ENCODE measurements around the gene CAMK2N1.
"Not testable (repeated sequence)": the region's sequence is repeated elsewhere in the genome, so short reads cannot be mapped to it uniquely, and the experiment has no call there.

The CAMK2N1 gene

GRCh38 chr1:20507248-20507563, 21.2 kb upstream of the CAMK2N1 start:
- peak overlapping the region; percentile 97 for H3K4me3 ChIP-seq (ENCODE audit: low read length)
- no peak for DNase-seq (ENCODE audit: low read depth)
- no peak for TF ChIP-seq CTCF (conservative IDR thresholded peaks at IDR 0.05; ENCODE audit: low read depth, low read length)

- no peak for DNase-seq (ENCODE audit: low read depth)
- no peak for TF ChIP-seq CTCF (conservative IDR thresholded peaks at IDR 0.05; ENCODE audit: low read depth, low read length)
- no peak overlapping the region for H3K4me3 ChIP-seq (ENCODE audit: low read length)
Measured at GRCh38 chr1:20505488-20505887, 19.5 kb upstream of the CAMK2N1 start.

- no peak overlapping the region for H3K4me3 ChIP-seq (ENCODE audit: low read length)
- DNase-seq (ENCODE audit: low read depth): no peak
- no peak for TF ChIP-seq CTCF (conservative IDR thresholded peaks at IDR 0.05; ENCODE audit: low read depth, low read length)
Measured at GRCh38 chr1:20500716-20501115, 14.7 kb upstream of the CAMK2N1 start.

GRCh38 chr1:20499718-20500117, 13.7 kb upstream of the CAMK2N1 start:
- DNase-seq (ENCODE audit: low read depth): no peak
- no peak overlapping the region for H3K4me3 ChIP-seq (ENCODE audit: low read length)
- no peak for TF ChIP-seq CTCF (conservative IDR thresholded peaks at IDR 0.05; ENCODE audit: low read depth, low read length)

GRCh38 chr1:20499105-20499504, 13.1 kb upstream of the CAMK2N1 start:
- DNase-seq (ENCODE audit: low read depth): no peak
- no peak for TF ChIP-seq CTCF (conservative IDR thresholded peaks at IDR 0.05; ENCODE audit: low read depth, low read length)
- no peak overlapping the region for H3K4me3 ChIP-seq (ENCODE audit: low read length)

GRCh38 chr1:20498116-20498515, 12.1 kb upstream of the CAMK2N1 start:
- no peak for TF ChIP-seq CTCF (conservative IDR thresholded peaks at IDR 0.05; ENCODE audit: low read depth, low read length)
- H3K4me3 ChIP-seq (ENCODE audit: low read length): no peak overlapping the region
- DNase-seq (ENCODE audit: low read depth): no peak

- DNase-seq (ENCODE audit: low read depth): no peak
- H3K4me3 ChIP-seq (ENCODE audit: low read length): no peak overlapping the region
- TF ChIP-seq CTCF (conservative IDR thresholded peaks at IDR 0.05; ENCODE audit: low read depth, low read length): no peak
Measured at GRCh38 chr1:20497506-20497905, 11.5 kb upstream of the CAMK2N1 start.

GRCh38 chr1:20496725-20497383, 10.8 kb upstream of the CAMK2N1 start:
- DNase-seq (ENCODE audit: low read depth); H3K4me3 ChIP-seq (ENCODE audit: low read length): not testable (repeated sequence)

Data from retinal pigment epithelial cell (primary cell).